HCT116 (cell line): Measurements from ENCODE around the gene CCDC70. TPM values are rescaled to one million over a fixed set of nuclear protein-coding genes. Genes with fewer than 3 reads are reported as not detected.

ENCODE experiments used
- ATAC-seq: fragments of 200-7000 bp; cut with Tn5 transposase; 2 replicates; pipeline ENCODE4 v1.9.1; 2020; ENCODE audit warnings: mild to moderate bottlenecking, moderate library complexity
- BruUV-seq: library from RNA; stranded (reverse); fragments of 400-500 nt; replicated peaks from 2 replicates; lab custom pipeline; 2021; lab: Mats Ljungman, UMichigan
- CTCF ChIA-PET: fragments of 300-600 bp; sonication (Branson Sonifier 250); formaldehyde crosslinking; loops from one replicate; lab custom pipeline; 2021; ENCODE audit warnings: antibody characterized with exemption; lab: Charles Lee
- POLR2A ChIA-PET: fragments of 300-600, 350-600 bp; sonication (Branson Sonifier 250); formaldehyde crosslinking; loops from one replicate; lab custom pipeline; 2021; ENCODE audit warnings: antibody characterized with exemption; lab: Charles Lee
- RAD21 ChIA-PET, 2 experiments: fragments of 300-600 bp; sonication (Branson Sonifier 250); formaldehyde crosslinking; loops; one replicate each; lab custom pipeline; 2023; ENCODE audit warnings: low total read pairs in 2 of 2; ENCODE audit not compliant: uncharacterized antibody in 2 of 2, unreplicated experiment in 2 of 2, low non-redundant PET in 1 of 2; lab: Charles Lee
- DNase-seq: peaks from one replicate; pipeline ENCODE4 v3.0.0-alpha.2; 2010; ENCODE audit warnings: low read depth, low spot score
- H2AFZ ChIP-seq: fragments of 200-600 bp; shearing (Covaris generic), sonication (generic); 2 replicates; pipeline ENCODE4 v1.6.1; 2017; ENCODE audit warnings: low read depth, mixed run types, mixed read lengths, antibody characterized with exemption, low read length; ENCODE audit not compliant: poor library complexity, severe bottlenecking
- H3K27ac ChIP-seq: 2 replicates; pipeline ENCODE4 v1.5.1; 2012; ENCODE audit warnings: low read depth, low read length
- H3K27me3 ChIP-seq: fragments of 200-600 bp; sonication (generic); 2 replicates; pipeline ENCODE4 v1.6.1; 2016; ENCODE audit warnings: mixed run types, low read length, mixed read lengths; ENCODE audit not compliant: insufficient read depth
- H3K36me3 ChIP-seq, 2 experiments: fragments of 200-500 bp in 1 of 2; fragments of 200-600 bp in 1 of 2; sonication (Bioruptor generic) in 1 of 2; sonication (generic) in 1 of 2; 2 replicates each; pipeline versions ENCODE4 v1.5.1 to v1.6.1; 2014 to 2016; ENCODE audit warnings: low read length in 2 of 2, inconsistent platforms in 1 of 2, mixed read lengths in 1 of 2, mixed run types in 1 of 2; ENCODE audit not compliant: insufficient read depth in 2 of 2, control insufficient read depth in 1 of 2
- H3K4me1 ChIP-seq, 2 experiments: fragments of 200-600 bp in 1 of 2; sonication (generic) in 1 of 2; 2 replicates each; pipeline versions ENCODE4 v1.5.1 to v1.6.1; 2012 to 2017; ENCODE audit warnings: low read length in 2 of 2, inconsistent platforms in 1 of 2, mild to moderate bottlenecking in 1 of 2, mixed read lengths in 1 of 2, mixed run types in 1 of 2, moderate library complexity in 1 of 2; ENCODE audit not compliant: insufficient read depth in 2 of 2, control insufficient read depth in 1 of 2
- H3K4me2 ChIP-seq: fragments of 200-600 bp; sonication (generic); 2 replicates; pipeline ENCODE4 v1.6.1; 2017; ENCODE audit warnings: mixed run types, low read length, mixed read lengths
- H3K4me3 ChIP-seq, 2 experiments: fragments of 200-600 bp in 1 of 2; sonication (generic) in 1 of 2; replicated peaks in 1 of 2; 2 replicates each; pipeline ENCODE4 v1.5.1; 2011 to 2016; ENCODE audit warnings: low read length in 2 of 2, control low read depth in 1 of 2, low read depth in 1 of 2, mild to moderate bottlenecking in 1 of 2, mixed read lengths in 1 of 2, mixed run types in 1 of 2
- H3K79me2 ChIP-seq: fragments of 200-600 bp; sonication (generic); 2 replicates; pipeline ENCODE4 v1.6.1; 2017; ENCODE audit warnings: mild to moderate bottlenecking, mixed run types, low read length, moderate library complexity, mixed read lengths; ENCODE audit not compliant: insufficient read depth
- H3K9ac ChIP-seq: fragments of 200-600 bp; sonication (generic); 2 replicates; pipeline ENCODE4 v1.6.1; 2016; ENCODE audit warnings: low read length, mixed read lengths
- H3K9me2 ChIP-seq: fragments of 200-600 bp; sonication (generic), shearing (Covaris generic); 2 replicates; pipeline ENCODE4 v1.6.1; 2017; ENCODE audit warnings: mixed run types, mild to moderate bottlenecking, moderate library complexity; ENCODE audit not compliant: insufficient read depth
- H3K9me3 ChIP-seq, 2 experiments: fragments of 200-500 bp in 1 of 2; fragments of 200-600 bp in 1 of 2; sonication (Bioruptor generic) in 1 of 2; sonication (generic) in 1 of 2; 2 replicates each; pipeline ENCODE4 v1.6.1; 2014 to 2017; ENCODE audit warnings: low read length in 2 of 2, mixed read lengths in 2 of 2, inconsistent platforms in 1 of 2, low read depth in 1 of 2, mild to moderate bottlenecking in 1 of 2, mixed run types in 1 of 2, moderate library complexity in 1 of 2; ENCODE audit not compliant: control insufficient read depth in 1 of 2, insufficient read depth in 1 of 2
- H4K20me1 ChIP-seq: fragments of 200-600 bp; sonication (generic), shearing (Covaris generic); 2 replicates; pipeline ENCODE4 v1.6.1; 2017; ENCODE audit warnings: mixed run types, mild to moderate bottlenecking, moderate library complexity; ENCODE audit not compliant: insufficient read depth
- CBX3 ChIP-seq: IDR thresholded peaks from 2 replicates; pipeline ENCODE4 v1.6.1; 2012; ENCODE audit warnings: low read depth
- EGR1 ChIP-seq: IDR thresholded peaks from 2 replicates; pipeline ENCODE4 v1.6.1; 2012; ENCODE audit warnings: low read depth
- ELF1 ChIP-seq: IDR thresholded peaks from 2 replicates; pipeline ENCODE4 v1.6.1; 2012; ENCODE audit warnings: low read depth, borderline replicate concordance
- JUND ChIP-seq: IDR thresholded peaks from 2 replicates; pipeline ENCODE4 v1.6.1; 2012
- POLR2AphosphoS5 ChIP-seq: IDR thresholded peaks from 2 replicates; pipeline ENCODE4 v1.6.1; 2011; ENCODE audit warnings: mild to moderate bottlenecking, low read depth, low read length, moderate library complexity
- RAD21 ChIP-seq: IDR thresholded peaks from 2 replicates; pipeline ENCODE4 v1.6.1; 2012; ENCODE audit warnings: low read depth, mild to moderate bottlenecking
- SIN3A ChIP-seq: IDR thresholded peaks from 2 replicates; pipeline ENCODE4 v1.6.1; 2012; ENCODE audit warnings: low read depth
- TCF7L2 ChIP-seq: IDR thresholded peaks from 2 replicates; pipeline ENCODE4 v1.7.0; 2011; ENCODE audit warnings: borderline replicate concordance, inconsistent platforms; ENCODE audit not compliant: insufficient read depth, insufficient read length; ENCODE audit errors: extremely low read depth
- YY1 ChIP-seq: IDR thresholded peaks from 2 replicates; pipeline ENCODE4 v1.6.1; 2011; ENCODE audit warnings: low read length, low read depth, moderate library complexity, mild to moderate bottlenecking; ENCODE audit not compliant: insufficient replicate concordance; ENCODE audit errors: extremely low read depth
- ZFX ChIP-seq: fragments of 450-650 bp; IDR thresholded peaks from 2 replicates; pipeline ENCODE4 v1.6.1; 2017
- intact Hi-C: fragments of 100-400 bp; cut with micrococcal nuclease; formaldehyde crosslinking; loops from 2 replicates; pipeline ENCODE4 v1.10.0; 2022
- total RNA-seq: library from RNA; stranded (reverse); gene quantifications from one replicate; pipeline ENCODE4 v1.2.1, GENCODE V29; 2021; ENCODE audit not compliant: unreplicated experiment
- TF ChIP-seq, protein P1 (sequence below): IDR thresholded peaks from 2 replicates; pipeline ENCODE4 v1.6.1; 2012
- TF ChIP-seq, protein P2 (sequence below): IDR thresholded peaks from 2 replicates; pipeline ENCODE4 v1.6.1; 2012; ENCODE audit warnings: low read depth
- TF ChIP-seq, protein P3 (sequence below): IDR thresholded peaks from 2 replicates; pipeline ENCODE4 v1.6.1; 2012
- TF ChIP-seq, protein P4 (sequence below), 3 experiments: fragments of 200-600 bp in 1 of 3; sonication (generic) in 1 of 3; IDR thresholded peaks in 2 of 3; conservative IDR thresholded peaks in 1 of 3; 2 replicates each; pipeline ENCODE4 v1.5.1; 2012 to 2017; ENCODE audit warnings: low read depth in 2 of 3, low read length in 2 of 3, antibody characterized with exemption in 1 of 3, borderline replicate concordance in 1 of 3, control low read depth in 1 of 3, mild to moderate bottlenecking in 1 of 3, mixed read lengths in 1 of 3, mixed run types in 1 of 3, moderate library complexity in 1 of 3; ENCODE audit not compliant: insufficient read depth in 1 of 3

CCDC70 gene
- total RNA-seq, 1 experiment from 2014 or later, result not detected

DNA sequence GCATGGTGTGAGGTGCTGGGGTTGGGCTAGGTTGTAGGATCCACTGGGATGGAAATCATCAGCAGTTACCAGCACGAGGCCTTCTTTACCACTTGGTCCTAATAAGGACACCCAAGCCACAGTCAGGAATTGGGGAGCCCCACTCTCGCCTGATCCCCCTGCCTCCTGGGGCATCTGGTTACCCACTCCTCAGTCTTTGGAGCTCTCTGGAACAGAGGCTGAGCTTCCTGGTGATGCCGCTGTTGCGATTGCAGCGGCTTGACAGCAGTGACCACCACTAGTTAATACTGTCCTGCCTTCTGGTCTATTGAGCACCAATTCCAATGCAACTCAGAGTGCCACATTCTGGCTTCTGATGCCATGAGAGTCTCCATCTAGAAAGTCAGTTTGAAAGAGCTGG is 30.2 kb upstream of the CCDC70 start:
- Histone ChIP-seq H3K4me1 (no peaks in the 10 kb centered on the region), H4K20me1 (no peaks in the 10 kb centered on the region), H3K4me3 (no peak overlapping the region), H3K27ac (no peak overlapping the region), H3K36me3 (no peaks in the 10 kb centered on the region), H2AFZ (no peak overlapping the region), H3K79me2 (no peaks in the 10 kb centered on the region), H3K9ac (no peak overlapping the region)
- DNase-seq (no peak), ATAC-seq (no peak)
- no TSS peak for BruUV-seq
- POLR2A ChIA-PET, result no interaction called here
- TF ChIP-seq POLR2AphosphoS5 (no peak), ZFX (no peak), RAD21 (no peak), EGR1 (no peak), ELF1 (no peak), YY1 (no peak), SIN3A (no peak), CBX3 (no peak)
- TF ChIP-seq, all 23 proteins: peak for 0
- no peaks in the 10 kb centered on the region for H3K9me3 ChIP-seq
- ChIA-PET CTCF (no interaction called here), RAD21 (no interaction called here)
- H3K4me2 ChIP-seq, result no peak overlapping the region
- H3K27me3 ChIP-seq, result peaks cover 12% of the 10 kb centered on the region; the same call in 1 of the 2 replicates
- intact Hi-C loops, result no loop called here
- H3K9me2 ChIP-seq, result no peaks in the 10 kb centered on the region

DNA sequence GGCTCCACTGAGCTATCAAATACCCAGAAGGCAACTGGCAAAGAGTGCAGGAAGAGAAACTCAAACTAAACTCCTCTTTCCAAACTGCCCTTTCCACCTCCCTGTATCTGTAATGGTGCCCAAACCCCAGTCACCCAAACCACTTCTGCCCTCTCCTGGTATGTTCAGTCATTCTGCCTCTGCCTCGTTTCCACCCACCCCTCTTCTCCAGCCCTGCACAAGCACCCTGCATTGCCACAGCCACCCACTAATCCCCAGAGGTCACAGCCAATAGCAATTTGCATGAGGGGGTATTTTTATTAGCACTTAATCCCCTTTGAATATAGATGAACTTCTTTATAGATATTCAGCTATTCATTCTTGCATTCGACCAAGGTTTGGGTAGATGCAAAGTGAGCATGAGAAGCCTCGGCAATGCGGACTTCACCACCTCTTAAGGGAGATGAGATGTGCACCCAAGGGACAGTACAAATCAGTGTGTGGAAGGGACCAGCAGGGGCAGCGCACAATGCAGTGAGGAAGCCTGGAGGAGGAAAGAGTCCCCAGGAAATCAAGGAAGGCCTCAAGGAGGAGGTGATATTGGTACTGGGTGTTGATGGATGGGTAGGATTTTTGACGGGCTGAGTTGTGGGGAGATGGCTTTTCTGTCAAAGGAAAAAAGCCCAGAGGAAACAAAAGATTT is 29.2 kb upstream of the CCDC70 start:
- Histone ChIP-seq H3K4me1 (no peaks in the 10 kb centered on the region), H3K27me3 (peaks cover 9% of the 10 kb centered on the region; the same call in 1 of the 2 replicates), H4K20me1 (no peaks in the 10 kb centered on the region), H3K4me3 (no peak overlapping the region), H3K4me2 (no peak overlapping the region), H2AFZ (no peak overlapping the region), H3K36me3 (no peaks in the 10 kb centered on the region), H3K79me2 (no peaks in the 10 kb centered on the region), H3K27ac (no peak overlapping the region), H3K9me3 (no peaks in the 10 kb centered on the region), H3K9ac (no peak overlapping the region), H3K9me2 (no peaks in the 10 kb centered on the region)
- ChIA-PET CTCF (interaction anchor here (2.9 kb wide), 1 partner anchor 17 kb away, joined by 10 read pairs; no protein-coding TSS in a partner anchor), POLR2A (no interaction called here), RAD21 (no interaction called here)
- ATAC-seq (peak; percentile 89), DNase-seq (no peak)
- TF ChIP-seq TCF7L2 (no peak), RAD21 (peak; percentile 46), ELF1 (no peak), JUND (no peak), YY1 (no peak), POLR2AphosphoS5 (no peak), EGR1 (no peak)
- TF ChIP-seq, protein P1, sequence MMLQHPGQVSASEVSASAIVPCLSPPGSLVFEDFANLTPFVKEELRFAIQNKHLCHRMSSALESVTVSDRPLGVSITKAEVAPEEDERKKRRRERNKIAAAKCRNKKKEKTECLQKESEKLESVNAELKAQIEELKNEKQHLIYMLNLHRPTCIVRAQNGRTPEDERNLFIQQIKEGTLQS, result no peak
- TF ChIP-seq, protein P2, sequence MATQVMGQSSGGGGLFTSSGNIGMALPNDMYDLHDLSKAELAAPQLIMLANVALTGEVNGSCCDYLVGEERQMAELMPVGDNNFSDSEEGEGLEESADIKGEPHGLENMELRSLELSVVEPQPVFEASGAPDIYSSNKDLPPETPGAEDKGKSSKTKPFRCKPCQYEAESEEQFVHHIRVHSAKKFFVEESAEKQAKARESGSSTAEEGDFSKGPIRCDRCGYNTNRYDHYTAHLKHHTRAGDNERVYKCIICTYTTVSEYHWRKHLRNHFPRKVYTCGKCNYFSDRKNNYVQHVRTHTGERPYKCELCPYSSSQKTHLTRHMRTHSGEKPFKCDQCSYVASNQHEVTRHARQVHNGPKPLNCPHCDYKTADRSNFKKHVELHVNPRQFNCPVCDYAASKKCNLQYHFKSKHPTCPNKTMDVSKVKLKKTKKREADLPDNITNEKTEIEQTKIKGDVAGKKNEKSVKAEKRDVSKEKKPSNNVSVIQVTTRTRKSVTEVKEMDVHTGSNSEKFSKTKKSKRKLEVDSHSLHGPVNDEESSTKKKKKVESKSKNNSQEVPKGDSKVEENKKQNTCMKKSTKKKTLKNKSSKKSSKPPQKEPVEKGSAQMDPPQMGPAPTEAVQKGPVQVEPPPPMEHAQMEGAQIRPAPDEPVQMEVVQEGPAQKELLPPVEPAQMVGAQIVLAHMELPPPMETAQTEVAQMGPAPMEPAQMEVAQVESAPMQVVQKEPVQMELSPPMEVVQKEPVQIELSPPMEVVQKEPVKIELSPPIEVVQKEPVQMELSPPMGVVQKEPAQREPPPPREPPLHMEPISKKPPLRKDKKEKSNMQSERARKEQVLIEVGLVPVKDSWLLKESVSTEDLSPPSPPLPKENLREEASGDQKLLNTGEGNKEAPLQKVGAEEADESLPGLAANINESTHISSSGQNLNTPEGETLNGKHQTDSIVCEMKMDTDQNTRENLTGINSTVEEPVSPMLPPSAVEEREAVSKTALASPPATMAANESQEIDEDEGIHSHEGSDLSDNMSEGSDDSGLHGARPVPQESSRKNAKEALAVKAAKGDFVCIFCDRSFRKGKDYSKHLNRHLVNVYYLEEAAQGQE, result no peak
- TF ChIP-seq, protein P3, sequence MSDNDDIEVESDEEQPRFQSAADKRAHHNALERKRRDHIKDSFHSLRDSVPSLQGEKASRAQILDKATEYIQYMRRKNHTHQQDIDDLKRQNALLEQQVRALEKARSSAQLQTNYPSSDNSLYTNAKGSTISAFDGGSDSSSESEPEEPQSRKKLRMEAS, result no peak
- TF ChIP-seq, protein P4, sequence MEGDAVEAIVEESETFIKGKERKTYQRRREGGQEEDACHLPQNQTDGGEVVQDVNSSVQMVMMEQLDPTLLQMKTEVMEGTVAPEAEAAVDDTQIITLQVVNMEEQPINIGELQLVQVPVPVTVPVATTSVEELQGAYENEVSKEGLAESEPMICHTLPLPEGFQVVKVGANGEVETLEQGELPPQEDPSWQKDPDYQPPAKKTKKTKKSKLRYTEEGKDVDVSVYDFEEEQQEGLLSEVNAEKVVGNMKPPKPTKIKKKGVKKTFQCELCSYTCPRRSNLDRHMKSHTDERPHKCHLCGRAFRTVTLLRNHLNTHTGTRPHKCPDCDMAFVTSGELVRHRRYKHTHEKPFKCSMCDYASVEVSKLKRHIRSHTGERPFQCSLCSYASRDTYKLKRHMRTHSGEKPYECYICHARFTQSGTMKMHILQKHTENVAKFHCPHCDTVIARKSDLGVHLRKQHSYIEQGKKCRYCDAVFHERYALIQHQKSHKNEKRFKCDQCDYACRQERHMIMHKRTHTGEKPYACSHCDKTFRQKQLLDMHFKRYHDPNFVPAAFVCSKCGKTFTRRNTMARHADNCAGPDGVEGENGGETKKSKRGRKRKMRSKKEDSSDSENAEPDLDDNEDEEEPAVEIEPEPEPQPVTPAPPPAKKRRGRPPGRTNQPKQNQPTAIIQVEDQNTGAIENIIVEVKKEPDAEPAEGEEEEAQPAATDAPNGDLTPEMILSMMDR (IDR thresholded peaks at IDR 0.05 in 2 of 3, conservative IDR thresholded peaks at IDR 0.05 in 1 of 3; ENCODE audit: borderline replicate concordance in 1 of 3, insufficient read depth in 1 of 3, low read depth in 2 of 3, low read length in 2 of 3), result peak; percentile 23 to 29 (median 27); a peak in 5 of 6 replicates
- no TSS peak for BruUV-seq
- intact Hi-C loops, result no loop called here
